Keratinocyte (primary cell): ENCODE results near the gene TRMT10B. TPM values are rescaled to one million over a fixed set of nuclear protein-coding genes. Genes with fewer than 3 reads are reported as not detected.

Experiments
- DNase-seq: peaks from one replicate; pipeline ENCODE4 v3.0.0-alpha.2; 2011; ENCODE audit warnings: low read depth, missing footprints, low spot score
- FAIRE-seq: peaks from 2 replicates; lab custom pipeline; 2011; peaks lifted over from hg19 to GRCh38; lab: Jason Lieb, UNC
- H2AFZ ChIP-seq: 2 replicates; pipeline ENCODE4 v1.6.0; 2012; ENCODE audit warnings: low read length, control low read depth, inconsistent platforms; ENCODE audit not compliant: control insufficient read depth
- H3K27ac ChIP-seq: 2 replicates; pipeline ENCODE4 v1.5.1; 2011; ENCODE audit warnings: low read length; ENCODE audit not compliant: control insufficient read depth, insufficient read depth
- H3K27me3 ChIP-seq: 3 replicates; pipeline ENCODE4 v1.6.0; 2011; ENCODE audit warnings: low read length; ENCODE audit not compliant: control insufficient read depth, insufficient read depth; ENCODE audit errors: extremely low read depth
- H3K36me3 ChIP-seq, 2 experiments: 2 replicates in 1 of 2; 3 replicates in 1 of 2; pipeline ENCODE4 v1.5.1; 2011; ENCODE audit warnings: low read length in 2 of 2, mild to moderate bottlenecking in 1 of 2; ENCODE audit not compliant: control insufficient read depth in 2 of 2, insufficient read depth in 2 of 2; ENCODE audit errors: extremely low read depth in 1 of 2
- H3K4me1 ChIP-seq: 3 replicates; pipeline ENCODE4 v1.5.1; 2011; ENCODE audit warnings: low read length; ENCODE audit not compliant: control insufficient read depth, insufficient read depth; ENCODE audit errors: extremely low read depth
- H3K4me2 ChIP-seq: 3 replicates; pipeline ENCODE4 v1.6.0; 2011; ENCODE audit warnings: low read depth, low read length; ENCODE audit not compliant: control insufficient read depth, insufficient read depth; ENCODE audit errors: extremely low read depth
- H3K4me3 ChIP-seq, 3 experiments: fragments of 200-600 bp in 1 of 3; sonication (generic) in 1 of 3; 2 replicates in 2 of 3; 3 replicates in 1 of 3; pipeline ENCODE4 v1.5.1; 2011 to 2016; ENCODE audit warnings: low read length in 3 of 3, mild to moderate bottlenecking in 3 of 3, control low read depth in 2 of 3, inconsistent platforms in 1 of 3, low read depth in 1 of 3, mixed read lengths in 1 of 3, mixed run types in 1 of 3, moderate library complexity in 1 of 3; ENCODE audit not compliant: control insufficient read depth in 2 of 3, insufficient read depth in 2 of 3; ENCODE audit errors: extremely low read depth in 1 of 3
- H3K79me2 ChIP-seq: 2 replicates; pipeline ENCODE4 v1.6.0; 2012; ENCODE audit warnings: low read length; ENCODE audit not compliant: control insufficient read depth, insufficient read depth
- H3K9ac ChIP-seq: 3 replicates; pipeline ENCODE4 v1.6.0; 2011; ENCODE audit warnings: low read length; ENCODE audit not compliant: control insufficient read depth, insufficient read depth; ENCODE audit errors: extremely low read depth
- H3K9me1 ChIP-seq: 3 replicates; pipeline ENCODE4 v1.6.0; 2011; ENCODE audit warnings: low read length; ENCODE audit not compliant: control insufficient read depth, insufficient read depth; ENCODE audit errors: extremely low read depth
- H3K9me3 ChIP-seq: 2 replicates; pipeline ENCODE4 v1.5.1; 2012; ENCODE audit warnings: low read depth, low read length; ENCODE audit not compliant: control insufficient read depth
- H4K20me1 ChIP-seq: 3 replicates; pipeline ENCODE4 v1.6.0; 2011; ENCODE audit warnings: low read length; ENCODE audit not compliant: control insufficient read depth, insufficient read depth; ENCODE audit errors: extremely low read depth
- EZH2 ChIP-seq: IDR thresholded peaks from one replicate; pipeline ENCODE4 v1.6.1; 2012; ENCODE audit warnings: inconsistent platforms, mild to moderate bottlenecking, low read length, moderate library complexity
- dilution Hi-C: fragments of 300-500 bp; cut with MboI; formaldehyde crosslinking; loops from one replicate; pipeline ENCODE4 v1.7.0; 2020; ENCODE audit warnings: low sequenced_read_pairs; ENCODE audit not compliant: extremely low pct_ligation_motif_present
- polyA plus RNA-seq, 5 experiments: library from polyadenylated mRNA; depleted of rRNA in 3 of 5; stranded (reverse) in 3 of 5; stranded (forward) in 1 of 5; unstranded in 1 of 5; fragments of >200 nt; gene quantifications; 1 replicate in 1 of 5; 2 replicates in 3 of 5; 3 replicates in 1 of 5; pipeline versions ENCODE4 v1.2.1 to v1.2.3, GENCODE V29; 2011 to 2012; ENCODE audit warnings: missing spikeins in 2 of 5, low read depth in 1 of 5, low replicate concordance in 1 of 5
- TF ChIP-seq, protein P1 (sequence below), 3 experiments: IDR thresholded peaks in 1 of 3; conservative IDR thresholded peaks in 1 of 3; optimal IDR thresholded peaks in 1 of 3; 2 replicates in 2 of 3; 3 replicates in 1 of 3; pipeline versions ENCODE3 to v1.5.1; 2011; ENCODE audit warnings: low read length in 3 of 3, mild to moderate bottlenecking in 3 of 3, moderate library complexity in 2 of 3, control low read depth in 1 of 3, inconsistent platforms in 1 of 3; ENCODE audit not compliant: insufficient read depth in 2 of 3; ENCODE audit errors: extremely low read depth in 1 of 3

Gene TRMT10B
- polyA plus RNA-seq, 1 donor (not counting 4 experiments of a cell fraction or from before 2014, with no cell fraction given): 6.9 TPM

DNA sequence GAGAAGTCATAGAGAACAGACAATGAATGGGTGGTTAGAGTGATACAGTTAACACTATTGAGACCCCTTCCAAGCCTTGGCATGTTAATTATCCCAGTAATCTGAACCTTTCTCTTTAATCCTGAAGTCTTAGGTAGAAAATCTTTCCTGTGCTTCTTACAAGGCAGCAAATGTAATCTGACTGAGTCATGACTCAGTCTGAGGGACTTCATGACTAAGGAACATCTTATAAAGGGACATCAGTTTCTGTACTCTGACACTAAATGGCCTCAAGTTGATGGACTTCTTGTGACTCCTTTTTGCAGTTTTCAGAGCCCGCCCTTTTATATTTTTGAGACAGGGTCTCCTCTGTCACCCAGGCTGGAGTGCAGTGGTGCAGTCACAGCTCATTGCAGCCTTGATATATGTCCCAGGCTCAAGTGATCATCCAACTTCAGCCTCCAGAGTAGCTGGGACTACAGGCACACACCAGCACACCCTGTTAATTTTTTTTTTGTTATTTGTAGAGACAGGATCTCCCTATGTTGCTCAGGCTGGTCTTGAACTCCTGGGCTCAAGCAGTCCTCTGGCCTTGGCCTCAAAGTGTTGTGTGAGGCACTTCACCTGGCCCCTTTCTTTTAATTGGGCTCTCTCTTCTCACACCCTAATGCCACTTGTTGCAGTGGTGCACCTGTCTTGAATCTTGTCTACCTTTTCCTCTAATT, 21.8 kb downstream of the TRMT10B start:
- Histone ChIP-seq H3K4me2 (no peak overlapping the region), H3K36me3 (peaks cover 9 to 39% of the 10 kb centered on the region in 2 experiments), H3K4me3 (no peak overlapping the region), H3K79me2 (peaks cover 2% of the 10 kb centered on the region), H4K20me1 (no peaks in the 10 kb centered on the region), H3K9me3 (no peaks in the 10 kb centered on the region), H2AFZ (no peak overlapping the region), H3K27ac (no peak overlapping the region), H3K9me1 (peaks cover 2% of the 10 kb centered on the region), H3K9ac (no peak overlapping the region), H3K27me3 (no peaks in the 10 kb centered on the region), H3K4me1 (peaks cover 6% of the 10 kb centered on the region)
- no peak for TF ChIP-seq EZH2
- TF ChIP-seq, protein P1, sequence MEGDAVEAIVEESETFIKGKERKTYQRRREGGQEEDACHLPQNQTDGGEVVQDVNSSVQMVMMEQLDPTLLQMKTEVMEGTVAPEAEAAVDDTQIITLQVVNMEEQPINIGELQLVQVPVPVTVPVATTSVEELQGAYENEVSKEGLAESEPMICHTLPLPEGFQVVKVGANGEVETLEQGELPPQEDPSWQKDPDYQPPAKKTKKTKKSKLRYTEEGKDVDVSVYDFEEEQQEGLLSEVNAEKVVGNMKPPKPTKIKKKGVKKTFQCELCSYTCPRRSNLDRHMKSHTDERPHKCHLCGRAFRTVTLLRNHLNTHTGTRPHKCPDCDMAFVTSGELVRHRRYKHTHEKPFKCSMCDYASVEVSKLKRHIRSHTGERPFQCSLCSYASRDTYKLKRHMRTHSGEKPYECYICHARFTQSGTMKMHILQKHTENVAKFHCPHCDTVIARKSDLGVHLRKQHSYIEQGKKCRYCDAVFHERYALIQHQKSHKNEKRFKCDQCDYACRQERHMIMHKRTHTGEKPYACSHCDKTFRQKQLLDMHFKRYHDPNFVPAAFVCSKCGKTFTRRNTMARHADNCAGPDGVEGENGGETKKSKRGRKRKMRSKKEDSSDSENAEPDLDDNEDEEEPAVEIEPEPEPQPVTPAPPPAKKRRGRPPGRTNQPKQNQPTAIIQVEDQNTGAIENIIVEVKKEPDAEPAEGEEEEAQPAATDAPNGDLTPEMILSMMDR (optimal IDR thresholded peaks at IDR 0.05 in 1 of 3, IDR thresholded peaks at IDR 0.05 in 1 of 3, conservative IDR thresholded peaks at IDR 0.05 in 1 of 3; ENCODE audit: extremely low read depth in 1 of 3, insufficient read depth in 2 of 3, low read length in 3 of 3): no peak
- FAIRE-seq: no peak
- no peak for DNase-seq
- dilution Hi-C loops: no loop called here

DNA sequence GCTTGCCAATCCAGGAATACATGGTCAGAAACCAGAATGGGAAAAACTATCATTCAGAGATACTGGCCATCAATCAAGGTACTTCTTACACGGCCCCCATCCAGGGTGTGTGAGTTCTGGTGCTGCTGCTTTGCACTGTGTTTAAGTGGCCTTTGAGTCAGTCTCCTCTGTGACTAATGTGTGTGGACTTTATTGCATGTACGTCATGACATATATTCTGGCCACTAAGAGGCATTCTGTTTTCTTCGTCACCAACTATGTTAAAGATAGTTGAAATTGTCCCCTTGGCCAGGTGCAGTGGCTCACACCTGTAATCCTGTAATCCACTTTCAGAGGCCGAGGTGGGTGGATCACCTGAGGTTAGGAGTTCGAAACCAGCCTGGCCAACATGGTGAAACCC, 22.7 kb downstream of the TRMT10B start:
- no peak overlapping the region for H3K9ac ChIP-seq
- no peaks in the 10 kb centered on the region for H3K9me3 ChIP-seq
- dilution Hi-C loops: no loop called here
- H3K4me2 ChIP-seq: no peak overlapping the region
- peaks cover 4% of the 10 kb centered on the region for H3K79me2 ChIP-seq
- H2AFZ ChIP-seq: no peak overlapping the region
- FAIRE-seq (no peak), DNase-seq (no peak)
- no peak overlapping the region for H3K27ac ChIP-seq
- H3K27me3 ChIP-seq: no peaks in the 10 kb centered on the region
- TF ChIP-seq EZH2: no peak
- TF ChIP-seq, protein P1 (optimal IDR thresholded peaks at IDR 0.05 in 1 of 3, IDR thresholded peaks at IDR 0.05 in 1 of 3, conservative IDR thresholded peaks at IDR 0.05 in 1 of 3; ENCODE audit: extremely low read depth in 1 of 3, insufficient read depth in 2 of 3, low read length in 3 of 3): no peak
- H4K20me1 ChIP-seq: no peaks in the 10 kb centered on the region
- H3K4me1 ChIP-seq: peaks cover 6% of the 10 kb centered on the region
- H3K4me3 ChIP-seq: no peak overlapping the region
- H3K9me1 ChIP-seq: peaks cover 2% of the 10 kb centered on the region
- H3K36me3 ChIP-seq: peaks cover 11 to 48% of the 10 kb centered on the region in 2 experiments
